ENCODE results near the gene ABCC3.
"Not testable (repeated sequence)": the region's sequence is repeated elsewhere in the genome, so short reads cannot be mapped to it uniquely, and the experiment has no call there.

Gene ABCC3

DNA sequence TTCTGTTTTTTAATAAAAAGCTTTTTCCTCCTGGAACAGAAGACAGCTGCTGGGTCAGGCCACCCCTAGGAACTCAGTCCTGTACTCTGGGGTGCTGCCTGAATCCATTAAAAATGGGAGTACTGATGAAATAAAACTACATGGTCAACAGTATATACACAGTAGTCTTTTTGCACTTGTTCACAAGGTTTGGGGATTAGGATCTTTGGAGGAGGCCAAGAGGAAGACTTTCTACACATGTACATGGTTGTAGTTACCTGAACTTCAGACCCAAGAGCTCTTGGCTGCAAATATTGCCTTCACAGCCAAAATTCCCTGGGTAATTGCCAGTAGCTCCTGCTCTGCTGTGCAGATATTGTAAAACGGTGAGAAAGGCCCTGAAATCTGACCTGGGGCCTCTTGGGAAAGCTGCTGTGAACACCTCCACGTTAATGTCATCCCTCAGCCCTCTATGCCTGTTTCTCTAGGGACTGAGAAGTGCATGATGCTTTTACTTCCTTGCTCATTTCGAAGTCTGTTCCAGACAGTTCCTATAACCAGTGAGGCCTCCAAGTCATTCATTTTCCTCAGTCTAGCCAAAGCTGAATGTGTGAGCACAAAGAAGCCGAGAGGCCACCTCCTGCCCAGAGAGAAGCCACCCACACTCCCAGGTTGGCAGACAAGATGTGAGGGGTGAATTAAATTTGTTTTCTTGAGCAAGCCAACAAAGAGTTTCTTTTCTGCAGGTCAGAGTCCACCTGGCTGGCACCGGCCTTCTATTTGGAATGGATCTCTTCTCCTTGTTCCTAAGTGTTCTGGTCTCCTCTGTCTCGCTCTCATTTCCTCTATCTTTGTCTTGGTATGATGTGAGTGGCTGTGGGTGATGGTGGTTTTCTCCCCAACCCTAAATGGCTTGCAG is 57.1 kb downstream of the ABCC3 start:
- no peak for TF ChIP-seq JUND (IDR thresholded peaks at IDR 0.05; ENCODE audit: low read depth)
- in situ Hi-C loops (cut with HindIII; ENCODE audit: low pct_unique_long_range_greater_than_20kb, low sequenced_read_pairs), result no loop called here
- DNase-seq (ENCODE audit: low read depth in 1 of 2, low spot score in 1 of 2), result peak in 1 of 2 experiments; percentile 78

DNA sequence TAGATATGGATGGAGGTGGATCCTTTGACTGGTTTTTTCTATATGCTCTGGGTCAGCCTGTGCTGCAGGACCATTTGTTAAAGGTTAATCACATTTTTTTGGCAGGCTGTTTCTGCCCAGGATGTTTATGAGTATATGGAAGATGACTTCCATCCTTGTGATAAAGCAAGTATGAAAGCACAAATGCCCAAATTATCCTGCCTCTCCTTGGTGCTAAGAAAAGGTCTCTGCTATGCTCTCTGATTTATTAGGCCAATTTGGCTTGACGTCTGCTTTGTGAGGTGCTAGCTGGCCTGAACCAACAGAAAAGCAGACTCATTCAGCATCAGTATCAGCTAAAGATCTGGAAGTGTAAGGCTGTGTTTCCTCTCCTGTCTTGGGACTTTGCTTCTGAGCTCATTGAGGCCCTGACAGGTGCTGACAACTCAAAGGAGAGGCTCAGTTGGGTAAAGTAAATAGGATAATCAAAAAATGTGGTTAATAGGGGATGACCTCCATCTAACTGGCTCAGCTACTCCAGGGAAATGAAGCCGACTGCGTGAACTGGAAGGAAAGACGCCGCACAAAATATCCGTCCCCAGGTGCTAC is 57.9 kb downstream of the ABCC3 start:
- in situ Hi-C loops (cut with HindIII; ENCODE audit: low pct_unique_long_range_greater_than_20kb, low sequenced_read_pairs), result no loop called here
- TF ChIP-seq JUND (IDR thresholded peaks at IDR 0.05; ENCODE audit: low read depth), result no peak
- DNase-seq (ENCODE audit: low read depth in 1 of 2, low spot score in 1 of 2), result peak in 1 of 2 experiments; percentile 47

DNA sequence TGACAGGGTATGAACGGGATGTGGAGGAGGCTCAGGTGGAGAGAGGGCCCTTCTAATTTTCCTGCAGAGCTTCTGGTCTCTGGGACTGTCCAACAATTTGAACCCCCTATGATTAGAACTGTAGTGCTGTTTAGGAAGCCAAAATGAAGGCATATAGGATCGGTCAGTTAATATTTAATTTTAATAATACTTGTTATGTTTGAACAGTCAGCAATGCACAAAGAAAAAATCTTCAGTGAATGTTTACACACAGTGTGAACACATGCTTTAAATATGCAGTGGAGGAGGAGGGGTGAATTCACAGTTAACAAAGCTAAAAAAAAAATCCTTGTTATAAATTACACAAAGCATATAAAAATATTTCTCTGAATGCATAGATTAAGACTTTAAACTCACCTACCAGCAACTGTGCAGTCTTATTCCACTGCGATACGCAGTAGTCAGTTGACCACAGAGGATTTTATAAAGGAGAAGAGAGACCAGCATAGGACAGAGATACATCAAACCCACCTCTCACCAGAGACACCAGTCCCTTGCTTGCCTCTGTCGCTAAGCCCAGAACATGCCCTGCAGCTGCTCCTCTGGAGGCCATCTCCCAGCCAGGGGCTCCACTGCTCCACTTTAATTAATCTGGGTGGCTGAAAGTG is 58.5 kb downstream of the ABCC3 start:
- in situ Hi-C loops (cut with HindIII; ENCODE audit: low pct_unique_long_range_greater_than_20kb, low sequenced_read_pairs), result no loop called here
- DNase-seq (ENCODE audit: low read depth in 1 of 2, low spot score in 1 of 2), result peak in 1 of 2 experiments; percentile 51
- TF ChIP-seq JUND (IDR thresholded peaks at IDR 0.05; ENCODE audit: low read depth), result peak; percentile 89; the same call in 1 of the 2 replicates

DNA sequence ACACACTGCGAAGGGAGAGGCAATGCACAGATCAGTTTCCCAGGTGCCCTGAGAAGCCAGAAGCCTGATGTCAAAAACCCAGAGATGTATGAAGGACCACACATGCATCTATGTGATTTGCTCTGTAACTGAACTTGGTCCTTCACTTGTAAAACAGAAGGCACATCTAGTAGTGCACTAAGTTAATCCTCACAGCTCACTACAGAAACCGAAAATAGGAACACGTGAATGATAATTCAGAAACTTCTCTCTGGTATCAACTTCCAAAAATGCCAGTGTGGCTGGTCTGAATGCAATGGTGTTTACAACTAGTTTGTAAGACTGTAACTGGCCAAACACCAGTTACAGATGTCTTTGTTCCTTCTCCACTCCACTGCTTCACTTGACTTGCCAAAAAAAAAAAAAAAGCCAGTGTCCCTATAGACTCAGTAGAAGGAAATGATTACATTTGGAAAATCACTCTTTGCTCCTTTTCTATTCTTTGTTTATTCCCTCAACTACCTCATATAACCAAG is 61.7 kb downstream of the ABCC3 start:
- no peak for TF ChIP-seq JUND (IDR thresholded peaks at IDR 0.05; ENCODE audit: low read depth)
- in situ Hi-C loops (cut with HindIII; ENCODE audit: low pct_unique_long_range_greater_than_20kb, low sequenced_read_pairs), result no loop called here

DNA sequence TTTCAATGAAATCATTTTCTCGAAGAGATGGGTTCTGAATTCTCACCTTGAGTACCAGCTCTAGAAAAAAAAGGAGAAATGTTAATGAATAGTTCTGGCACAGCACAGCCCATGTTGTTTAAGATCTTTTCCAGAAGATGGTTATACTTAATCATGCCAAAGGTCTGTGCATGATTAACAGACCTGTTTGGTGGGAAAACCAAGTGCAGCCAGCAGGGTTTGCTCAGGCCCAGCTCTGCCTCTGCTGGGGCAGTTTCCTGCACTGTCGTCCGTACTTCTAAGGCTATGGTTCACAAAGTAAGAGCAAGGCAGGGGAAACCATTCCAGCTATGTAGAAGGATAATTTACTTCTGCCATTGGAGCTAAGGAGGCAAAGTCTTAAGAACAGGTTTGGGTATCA is 62.4 kb downstream of the ABCC3 start:
- DNase-seq (ENCODE audit: low read depth in 1 of 2, low spot score in 1 of 2), result no peak
- in situ Hi-C loops (cut with HindIII; ENCODE audit: low pct_unique_long_range_greater_than_20kb, low sequenced_read_pairs), result no loop called here
- no peak for TF ChIP-seq JUND (IDR thresholded peaks at IDR 0.05; ENCODE audit: low read depth)

More for the DNA sequence above, 61.7 kb downstream of the ABCC3 start:
- DNase-seq (ENCODE audit: low read depth in 1 of 2, low spot score in 1 of 2), result no peak

DNA sequence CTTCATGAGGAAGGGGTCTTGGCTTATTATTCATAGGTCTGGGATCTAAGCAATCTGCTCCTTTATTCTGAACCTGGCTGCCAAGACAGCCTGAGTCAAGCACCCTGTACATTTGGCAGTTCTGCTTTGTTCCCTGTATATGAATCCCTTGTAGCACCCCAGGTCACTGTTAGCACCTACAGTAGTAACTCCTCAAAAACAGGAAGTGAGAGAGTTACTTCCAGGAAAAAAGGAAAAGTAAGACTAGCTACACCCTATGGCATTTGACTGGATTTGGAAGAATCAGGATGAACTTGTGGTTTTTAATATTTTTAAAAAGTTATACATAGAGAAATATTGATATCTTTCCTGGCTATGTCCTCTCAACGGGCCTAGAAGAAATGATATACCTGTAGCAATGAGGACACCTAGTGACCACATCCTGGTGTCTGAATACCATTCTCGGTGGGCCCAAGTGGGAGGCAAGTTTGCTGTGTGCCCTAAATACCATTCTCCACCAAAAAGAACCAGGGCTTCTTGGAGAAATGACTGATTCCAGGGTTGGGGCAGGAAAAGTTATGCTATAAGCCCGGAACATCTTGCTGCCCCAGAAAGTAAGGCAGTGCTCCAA is 63.1 kb downstream of the ABCC3 start:
- no peak for TF ChIP-seq JUND (IDR thresholded peaks at IDR 0.05; ENCODE audit: low read depth)
- in situ Hi-C loops (cut with HindIII; ENCODE audit: low pct_unique_long_range_greater_than_20kb, low sequenced_read_pairs), result no loop called here
- DNase-seq (ENCODE audit: low read depth in 1 of 2, low spot score in 1 of 2), result no peak

DNA sequence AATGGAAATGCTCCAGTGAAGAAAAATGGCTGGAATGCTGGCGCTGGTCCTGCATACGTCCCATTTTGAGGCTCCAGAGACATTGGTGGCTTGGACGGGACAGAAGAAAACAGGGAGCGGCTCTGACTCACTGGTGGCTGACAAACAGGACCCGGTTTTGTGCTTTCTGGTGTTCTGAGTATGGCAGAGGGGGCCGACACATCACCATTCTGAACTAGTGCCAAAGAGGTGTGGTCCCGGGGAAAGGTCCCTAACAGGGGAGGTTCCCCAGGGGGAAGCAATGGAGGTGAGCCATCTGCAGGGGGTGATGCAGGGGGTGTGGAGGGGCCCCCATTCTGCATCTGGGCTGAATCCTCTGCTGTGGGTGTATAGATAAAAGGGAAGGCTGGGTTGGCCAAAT is 64.7 kb downstream of the ABCC3 start:
- in situ Hi-C loops (cut with HindIII; ENCODE audit: low pct_unique_long_range_greater_than_20kb, low sequenced_read_pairs), result no loop called here
- no peak for TF ChIP-seq JUND (IDR thresholded peaks at IDR 0.05; ENCODE audit: low read depth)
- no peak for DNase-seq (ENCODE audit: low read depth in 1 of 2, low spot score in 1 of 2)

DNA sequence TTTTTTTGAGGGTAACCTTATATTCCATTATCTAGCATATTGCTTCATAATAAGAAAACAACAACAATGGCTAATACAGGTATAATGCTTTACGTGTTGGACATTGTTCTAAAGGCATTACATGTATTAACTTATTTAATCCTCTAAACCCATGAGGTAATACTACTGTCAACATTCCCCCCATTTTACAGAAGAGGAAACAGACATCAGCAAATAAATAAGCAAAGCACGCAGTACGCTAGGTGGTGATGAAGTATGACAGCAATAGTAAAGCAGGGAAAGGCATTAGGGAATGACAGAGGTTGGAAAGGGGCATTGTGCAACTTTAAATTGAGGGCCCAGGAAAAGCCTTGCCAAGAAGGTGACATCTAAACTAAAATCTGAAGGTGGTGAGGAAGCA is 68.5 kb downstream of the ABCC3 start:
- no peak for TF ChIP-seq JUND (IDR thresholded peaks at IDR 0.05; ENCODE audit: low read depth)
- in situ Hi-C loops (cut with HindIII; ENCODE audit: low pct_unique_long_range_greater_than_20kb, low sequenced_read_pairs), result no loop called here
- DNase-seq (ENCODE audit: low read depth in 1 of 2, low spot score in 1 of 2), result no peak

DNA sequence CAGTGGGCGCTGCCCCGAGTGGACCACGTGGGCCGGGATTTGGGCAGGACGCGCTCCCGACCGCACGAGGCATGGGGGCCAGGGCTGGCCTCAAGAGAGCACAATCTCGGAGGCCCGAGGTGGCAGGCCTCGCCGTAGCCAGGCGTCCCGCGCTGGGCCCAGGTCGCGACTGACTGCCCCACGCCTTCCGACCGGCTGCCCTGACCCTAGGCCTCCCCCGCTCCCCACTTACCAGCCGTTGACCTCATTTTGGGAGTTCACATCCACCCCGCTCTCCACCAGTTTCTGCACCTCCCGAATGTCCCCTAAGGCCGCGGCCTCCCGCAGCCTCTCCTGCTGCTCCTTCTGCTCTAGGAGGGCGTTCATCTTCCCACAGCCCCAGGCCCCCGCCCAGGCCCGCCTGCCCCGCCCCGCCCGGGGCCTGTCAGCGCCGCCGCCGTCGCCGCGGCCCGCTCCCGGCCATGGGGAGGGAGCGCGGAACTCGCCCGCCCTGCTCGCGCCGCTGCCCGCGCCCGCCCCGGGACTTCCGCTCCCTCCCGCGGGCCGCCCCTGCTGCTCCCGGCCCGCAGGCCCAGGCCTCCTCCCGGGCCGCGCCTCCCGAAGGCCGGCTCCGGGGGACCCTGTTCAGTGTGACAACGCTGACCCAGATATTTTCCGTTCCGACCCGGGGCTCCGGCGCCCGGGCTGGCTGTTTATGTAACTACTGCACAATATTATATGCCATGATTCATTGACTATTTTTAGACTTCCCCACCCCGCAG is 72.8 kb downstream of the ABCC3 start, which contains the start of gene ANKRD40:
TSS of gene ANKRD40 (minus strand) at position 626 of the 761 bp plus-strand sequence. CDS start at position 366, 260 bp downstream.
- TF ChIP-seq JUND (IDR thresholded peaks at IDR 0.05; ENCODE audit: low read depth), result no peak

DNA sequence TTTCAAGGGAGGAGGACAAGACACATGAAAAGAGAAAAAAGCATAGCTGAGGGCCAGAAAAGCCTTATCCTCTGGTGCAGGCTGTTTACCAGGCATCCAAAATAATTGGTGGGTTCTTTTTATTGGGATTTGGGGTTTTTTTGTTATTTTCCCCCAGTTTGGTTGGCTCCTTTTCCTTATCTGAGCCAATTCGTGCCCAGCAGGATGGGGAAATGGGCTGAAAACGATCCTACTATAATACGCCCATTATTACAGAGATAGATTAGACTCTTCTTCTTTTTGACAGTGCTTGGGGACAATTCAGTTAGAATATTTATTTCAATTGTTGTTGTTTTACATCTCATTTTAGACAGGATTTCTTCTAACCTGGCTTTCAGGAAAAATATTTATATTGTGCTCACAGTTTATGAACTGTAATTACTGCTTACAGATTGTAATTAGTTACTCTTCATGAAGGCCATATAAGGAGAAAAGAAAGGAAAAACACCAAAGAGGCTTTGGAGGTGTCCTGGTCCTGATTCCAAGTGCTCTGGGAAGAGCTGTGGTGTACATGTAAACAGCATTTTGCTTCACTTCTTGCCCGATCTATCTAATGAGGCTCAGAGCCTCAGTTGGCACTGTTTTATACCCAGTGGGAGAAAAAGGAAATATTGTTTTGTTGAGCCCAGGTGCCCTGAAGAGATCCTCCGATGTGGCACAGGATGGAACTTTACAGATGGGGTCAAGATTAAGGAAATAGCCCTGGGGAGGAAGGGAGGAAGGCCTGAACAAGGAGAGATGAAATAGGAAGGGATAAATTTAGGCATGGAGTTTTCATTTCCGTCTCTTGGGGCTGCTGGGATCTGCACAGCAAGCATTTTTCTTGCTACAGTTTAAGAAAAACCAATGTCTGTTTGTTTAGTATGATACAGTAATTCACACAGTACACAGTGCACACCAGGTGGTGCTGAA is 73.6 kb downstream of the ABCC3 start:
- peak in 1 of 2 experiments; percentile 90 for DNase-seq (ENCODE audit: low read depth in 1 of 2, low spot score in 1 of 2)
- TF ChIP-seq JUND (IDR thresholded peaks at IDR 0.05; ENCODE audit: low read depth), result no peak
- in situ Hi-C loops (cut with HindIII; ENCODE audit: low pct_unique_long_range_greater_than_20kb, low sequenced_read_pairs), result no loop called here

More for the DNA sequence above, 72.8 kb downstream of the ABCC3 start, which contains the start of gene ANKRD40:
- DNase-seq (ENCODE audit: low read depth in 1 of 2, low spot score in 1 of 2), result peak; percentile 83 to 94
- in situ Hi-C loops (cut with HindIII; ENCODE audit: low pct_unique_long_range_greater_than_20kb, low sequenced_read_pairs), result no loop called here

DNA sequence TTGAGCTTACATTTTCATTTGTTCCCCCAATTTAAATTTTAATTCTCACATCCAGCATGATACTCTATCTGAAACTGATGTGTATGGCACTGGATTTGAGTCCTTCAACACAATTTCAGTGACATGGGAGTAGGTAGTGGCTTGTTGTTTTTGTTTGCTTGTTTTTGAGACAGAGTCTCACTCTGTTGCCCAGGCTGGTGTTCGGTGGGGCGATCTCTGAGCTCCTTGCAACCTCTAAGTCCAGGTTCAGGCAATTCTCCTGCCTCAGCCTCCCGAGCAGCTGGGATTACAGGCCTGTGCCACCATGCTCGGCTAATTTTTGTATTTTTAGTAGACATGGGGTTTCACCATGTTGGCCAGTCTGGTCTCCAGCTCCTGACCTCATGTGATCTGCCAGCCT is 74.4 kb downstream of the ABCC3 start:
- DNase-seq (ENCODE audit: low read depth in 1 of 2, low spot score in 1 of 2); in situ Hi-C loops (cut with HindIII; ENCODE audit: low pct_unique_long_range_greater_than_20kb, low sequenced_read_pairs): not testable (repeated sequence)
